ENCODE measurements around the gene CGB2. TPM values are rescaled to one million over a fixed set of nuclear protein-coding genes. Genes with fewer than 3 reads are reported as not detected.
"Not testable (repeated sequence)": the region's sequence is repeated elsewhere in the genome, so short reads cannot be mapped to it uniquely, and the experiment has no call there.

The CGB2 gene
- total RNA-seq, 1 experiment from 2014 or later, result 1.7 TPM

GRCh38 chr19:49038111-49038510, 6.4 kb downstream of the CGB2 start:
- not testable (repeated sequence) for DNase-seq (ENCODE audit: low read depth)

GRCh38 chr19:49038557-49039276, 7.0 kb downstream of the CGB2 start:
- peak; percentile 80 for DNase-seq (ENCODE audit: low read depth)

GRCh38 chr19:49039736-49040135, 8.0 kb downstream of the CGB2 start:
- not testable (repeated sequence) for DNase-seq (ENCODE audit: low read depth)

- DNase-seq (ENCODE audit: low read depth), result peak; percentile 74
Observed at GRCh38 chr19:49042177-49042576, 10.5 kb downstream of the CGB2 start.

- not testable (repeated sequence) for DNase-seq (ENCODE audit: low read depth)
Observed at GRCh38 chr19:49042666-49043065, 11.0 kb downstream of the CGB2 start.

- DNase-seq (ENCODE audit: low read depth), result not testable (repeated sequence)
Observed at GRCh38 chr19:49043548-49043947, 11.9 kb downstream of the CGB2 start, which contains the start of gene CGB5. TSS of gene CGB5 (plus strand) at chr19:49043848. CDS start at chr19:49044210, 362 bp downstream.

GRCh38 chr19:49049011-49049410, 17.3 kb downstream of the CGB2 start, which contains the start of gene CGB8:
TSS of gene CGB8 (minus strand) at chr19:49049111. CDS start at chr19:49048739, 372 bp downstream.
- DNase-seq (ENCODE audit: low read depth), result not testable (repeated sequence)

GRCh38 chr19:49049834-49050233, 18.1 kb downstream of the CGB2 start:
- not testable (repeated sequence) for DNase-seq (ENCODE audit: low read depth)

- DNase-seq (ENCODE audit: low read depth), result peak; percentile 86
Observed at GRCh38 chr19:49050376-49051033, 18.8 kb downstream of the CGB2 start.

- DNase-seq (ENCODE audit: low read depth), result peak; percentile 63
Observed at GRCh38 chr19:49056101-49056901, 24.6 kb downstream of the CGB2 start.

GRCh38 chr19:49056902-49057596, 25.4 kb downstream of the CGB2 start:
- not testable (repeated sequence) for DNase-seq (ENCODE audit: low read depth)

- peak; percentile 82 for DNase-seq (ENCODE audit: low read depth)
Observed at GRCh38 chr19:49057636-49058234, 26.0 kb downstream of the CGB2 start, which contains the start of gene CGB7. TSS of gene CGB7 (minus strand) at chr19:49057749. CDS start at chr19:49055375, 2,374 bp downstream.

GRCh38 chr19:49058562-49058961, 26.9 kb downstream of the CGB2 start:
- DNase-seq (ENCODE audit: low read depth), result peak; percentile 40

- no peak for DNase-seq (ENCODE audit: low read depth)
Observed at GRCh38 chr19:49059053-49059452, 27.4 kb downstream of the CGB2 start.

- DNase-seq (ENCODE audit: low read depth), result no peak
Observed at GRCh38 chr19:49061000-49061399, 29.3 kb downstream of the CGB2 start.

- DNase-seq (ENCODE audit: low read depth), result no peak
Observed at GRCh38 chr19:49061445-49061844, 29.8 kb downstream of the CGB2 start.

GRCh38 chr19:49064029-49064629, 32.4 kb downstream of the CGB2 start:
- DNase-seq (ENCODE audit: low read depth), result no peak

- no peak for DNase-seq (ENCODE audit: low read depth)
Observed at GRCh38 chr19:49064768-49065611, 33.3 kb downstream of the CGB2 start, which contains the start of gene NTF4. TSS of gene NTF4 (minus strand) at chr19:49064818. CDS start at chr19:49061997, 2,821 bp downstream.

- no peak for DNase-seq (ENCODE audit: low read depth)
Observed at GRCh38 chr19:49065905-49066512, 34.3 kb downstream of the CGB2 start.

All from M059J (cell line).